NCI-H524 treated with DMSO at 0.1 percent for 48 hours (cell line): ENCODE data around the gene CLTC.
A peak's percentile ranks its signal among the peaks of the same experiment; 100 is the strongest.

ENCODE experiments used
- DNase-seq: peaks from one replicate; lab custom pipeline; 2025; lab: John Stamatoyannopoulos, UW

The CLTC gene

GRCh38 chr17:59684967-59685366, 65.3 kb downstream of the CLTC start:
- no peak for DNase-seq

- DNase-seq = no peak
These were observed 68.3 kb downstream of the CLTC start for GRCh38 chr17:59688008-59688407.

DNA sequence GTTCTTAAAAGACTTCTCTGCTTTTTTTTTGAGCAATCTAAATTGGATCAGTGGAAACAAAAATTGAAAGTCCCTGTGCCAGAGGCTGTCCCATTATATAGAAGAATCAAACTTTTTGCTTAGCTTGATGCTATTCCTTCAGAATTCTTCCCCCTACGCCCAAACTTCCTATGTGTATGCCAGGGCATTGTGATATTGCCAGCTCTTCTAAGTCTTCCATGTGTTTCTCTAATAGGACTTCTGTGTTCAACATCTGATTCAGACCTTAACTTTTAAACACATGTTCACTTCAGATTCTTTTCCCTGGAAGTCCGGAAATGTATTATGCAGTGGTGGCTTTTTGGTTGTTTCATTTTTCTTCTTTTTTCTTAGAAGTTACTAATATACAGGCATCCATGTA, 68.8 kb downstream of the CLTC start:
- no peak for DNase-seq

DNA sequence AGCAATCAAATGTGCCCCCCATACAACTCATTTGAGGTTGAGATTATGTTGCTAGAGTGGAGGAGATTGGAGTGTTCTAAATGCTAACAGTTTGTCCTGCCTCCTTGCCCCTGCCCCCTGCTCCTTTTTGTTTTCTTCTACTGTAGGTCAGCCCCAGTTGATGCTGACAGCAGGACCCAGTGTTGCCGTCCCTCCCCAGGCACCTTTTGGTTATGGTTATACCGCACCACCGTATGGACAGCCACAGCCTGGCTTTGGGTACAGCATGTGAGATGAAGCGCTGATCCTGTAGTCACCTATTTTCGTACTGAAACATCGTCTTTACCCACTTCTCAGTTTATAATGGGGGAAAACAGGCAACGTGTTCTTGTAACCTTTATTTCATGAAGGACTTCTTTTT, 73.9 kb downstream of the CLTC start:
- no peak for DNase-seq

- no peak for DNase-seq
These were observed 74.6 kb downstream of the CLTC start for GRCh38 chr17:59694344-59694743.

DNA sequence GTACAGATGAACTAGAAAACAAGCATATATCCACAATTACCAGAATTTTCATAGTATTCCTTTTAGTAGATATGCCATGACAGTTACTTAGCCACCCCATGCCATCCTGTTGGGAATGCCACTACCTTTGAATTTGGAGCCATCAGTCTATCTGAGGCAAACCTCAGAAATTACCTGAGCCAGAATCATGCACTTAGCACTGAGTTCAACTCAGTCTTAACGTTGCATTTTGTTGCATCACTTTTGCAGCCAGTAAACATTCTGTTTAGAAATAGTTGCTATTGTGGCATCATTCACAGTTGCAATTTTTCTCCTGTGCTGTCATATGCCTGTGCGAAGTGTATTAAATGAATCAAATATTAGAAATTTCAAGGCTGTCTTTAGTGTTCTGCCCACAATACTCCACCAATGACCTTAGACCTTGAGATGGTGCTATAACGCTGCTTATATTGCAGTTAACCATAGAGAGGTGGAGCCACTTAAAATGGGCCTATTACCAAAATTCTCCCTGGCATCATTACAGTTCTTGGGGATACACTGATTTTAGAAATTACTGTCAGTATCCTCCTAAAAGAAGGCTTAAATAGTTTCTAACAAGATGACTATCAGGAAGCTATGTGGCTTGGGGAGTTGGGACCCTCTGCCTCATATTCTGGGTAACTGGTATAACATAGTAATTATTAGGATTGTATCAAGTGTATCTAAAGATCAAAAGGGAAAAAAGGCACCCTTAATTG, 76.4 kb downstream of the CLTC start:
- no peak for DNase-seq

GRCh38 chr17:59696682-59697277, 77.1 kb downstream of the CLTC start:
- DNase-seq = no peak

- no peak for DNase-seq
These were observed 78.4 kb downstream of the CLTC start for GRCh38 chr17:59698143-59698542.

GRCh38 chr17:59699218-59699617, 79.5 kb downstream of the CLTC start:
- no peak for DNase-seq

DNA sequence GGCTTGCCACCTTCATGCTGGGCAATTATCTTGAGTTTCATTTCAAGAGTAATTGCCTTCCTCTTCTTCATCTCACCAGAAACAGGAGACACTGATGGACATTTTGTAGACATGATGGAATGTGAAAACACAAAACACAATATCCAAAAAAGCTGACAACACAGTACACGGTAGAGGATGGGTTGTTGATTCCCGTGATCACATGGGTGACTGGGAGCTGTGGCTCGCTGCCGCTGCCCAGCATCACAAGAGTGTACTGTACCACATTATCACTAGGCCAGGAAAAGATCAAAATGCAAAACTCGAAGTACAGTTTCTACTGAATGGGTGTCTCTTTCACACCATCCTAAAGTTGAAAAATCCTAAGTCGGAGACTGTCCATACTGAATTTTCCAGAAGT, 80.1 kb downstream of the CLTC start:
- DNase-seq = no peak

- no peak for DNase-seq
These were observed 82.6 kb downstream of the CLTC start for GRCh38 chr17:59702304-59702703.

DNA sequence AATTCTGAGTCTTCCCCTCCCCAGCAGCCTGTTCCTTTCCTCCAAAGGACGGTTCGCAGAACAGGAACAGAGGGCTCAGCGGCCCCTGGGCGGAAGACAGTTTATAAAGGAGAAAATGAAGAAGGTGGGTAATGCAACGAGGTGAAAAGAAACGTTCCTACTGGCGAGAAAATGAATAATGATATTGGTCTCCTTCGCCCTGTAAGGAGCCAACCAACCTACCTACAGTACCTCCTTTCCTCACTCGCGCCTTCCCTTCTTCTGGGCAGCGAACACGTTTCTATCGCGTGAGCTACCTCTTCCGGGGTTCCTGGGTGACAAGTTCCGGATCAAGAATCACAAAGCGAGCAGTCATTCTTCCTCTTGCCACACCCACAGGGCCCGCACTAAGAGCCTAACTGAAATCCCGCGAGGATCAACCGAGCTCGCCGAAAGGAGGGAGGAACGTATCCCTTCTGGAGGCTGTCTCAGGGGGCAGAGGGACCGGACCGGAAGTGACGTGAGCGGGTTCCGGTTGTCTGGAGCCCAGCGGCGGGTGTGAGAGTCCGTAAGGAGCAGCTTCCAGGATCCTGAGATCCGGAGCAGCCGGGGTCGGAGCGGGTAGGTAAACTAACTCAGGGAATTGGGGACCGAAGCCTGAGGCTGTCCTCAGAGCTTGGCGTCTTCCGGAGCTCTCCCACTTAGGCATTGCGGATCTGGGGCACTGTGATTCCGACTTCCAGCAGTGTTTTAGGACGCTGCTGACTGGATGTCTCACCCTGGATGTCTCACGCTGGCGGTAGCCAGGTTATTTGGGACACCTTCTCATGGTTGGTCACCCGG, 87.7 kb downstream of the CLTC start, which contains the start of the genes PTRH2 and VMP1:
TSS of gene PTRH2 (minus strand) at position 282 of the 822 bp plus-strand sequence. CDS start 9,452 bp downstream, outside the sequence.
TSS of gene VMP1 (plus strand) at position 506 of the 822 bp plus-strand sequence. CDS start 23,793 bp downstream, outside the sequence.
- peak; percentile 98 for DNase-seq

GRCh38 chr17:59707971-59708430, 88.3 kb downstream of the CLTC start:
- no peak for DNase-seq

- no peak for DNase-seq
These were observed 92.2 kb downstream of the CLTC start for GRCh38 chr17:59711936-59712335.

- DNase-seq = no peak
These were observed 93.2 kb downstream of the CLTC start for GRCh38 chr17:59712862-59713261.

- DNase-seq = no peak
These were observed 94.6 kb downstream of the CLTC start for GRCh38 chr17:59714255-59714654.

GRCh38 chr17:59716427-59716826, 96.7 kb downstream of the CLTC start:
- no peak for DNase-seq

DNA sequence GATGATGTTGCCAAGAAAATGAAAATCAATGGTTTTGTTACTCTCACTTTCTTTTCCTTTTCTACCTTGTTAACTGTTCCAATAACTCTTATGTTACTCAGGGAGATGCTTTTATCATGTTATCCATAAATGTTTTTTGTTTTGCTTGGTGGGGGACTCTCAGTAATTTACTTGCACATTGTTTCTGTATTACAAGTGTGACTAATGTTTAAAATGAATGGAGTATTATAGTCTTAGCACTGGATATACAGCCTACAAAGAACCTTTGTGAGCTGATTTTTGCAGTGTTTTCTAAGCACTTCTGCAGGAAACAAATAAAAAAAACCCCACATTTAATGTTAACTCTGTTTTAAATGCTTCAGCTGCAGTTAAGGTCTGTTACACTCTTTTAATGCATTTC, 99.8 kb downstream of the CLTC start:
- no peak for DNase-seq

- no peak for DNase-seq
These were observed 102.9 kb downstream of the CLTC start for GRCh38 chr17:59722623-59723022.

DNA sequence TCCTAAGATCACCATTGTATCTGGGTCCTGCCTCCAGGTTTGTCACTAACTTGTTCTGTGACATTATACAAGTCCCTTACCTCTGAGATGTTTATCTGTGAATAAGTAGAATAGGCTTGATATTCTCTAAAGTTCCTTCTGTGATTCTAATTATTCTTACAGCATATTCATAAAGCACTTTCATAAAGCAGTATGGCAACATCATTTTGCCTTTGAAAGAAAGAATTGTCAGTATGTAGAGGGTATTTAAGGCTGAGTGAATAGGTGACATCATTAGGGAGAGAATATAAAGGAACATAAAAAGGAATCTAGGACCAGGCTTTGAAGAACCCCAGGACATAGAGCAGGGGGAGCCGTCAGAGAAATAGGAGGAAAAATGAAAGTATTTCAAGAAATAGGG, 103.3 kb downstream of the CLTC start:
- no peak for DNase-seq

DNA sequence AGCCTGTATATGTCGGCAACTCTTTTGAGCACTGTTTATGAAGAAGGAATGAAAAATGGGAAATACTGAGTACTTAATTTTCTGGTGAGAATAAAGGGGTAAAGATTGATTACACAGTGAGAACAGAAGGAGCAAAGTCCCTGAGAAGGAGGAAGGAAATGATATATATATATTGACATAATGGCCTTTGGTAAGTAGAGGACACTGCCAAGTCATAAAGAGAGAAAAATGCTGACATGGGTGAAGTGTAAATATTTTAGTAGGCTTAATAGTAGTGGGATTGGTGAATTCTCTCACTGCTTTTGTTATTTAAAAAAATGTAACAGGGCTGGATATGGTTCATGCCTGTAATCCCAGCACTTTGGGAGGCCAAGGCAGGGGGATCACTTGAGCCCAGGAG, 103.9 kb downstream of the CLTC start:
- DNase-seq = no peak

- DNase-seq = no peak
These were observed 106.0 kb downstream of the CLTC start for GRCh38 chr17:59725691-59726090.
